Endothelial cell (in vitro differentiated cells): ENCODE measurements around the gene SORBS1. TPM values are rescaled to one million over a fixed set of nuclear protein-coding genes. Genes with fewer than 3 reads are reported as not detected.

Experiments
- DNase-seq: peaks from one replicate; pipeline ENCODE4 v3.0.0; 2021; ENCODE audit warnings: low spot score
- H3K27ac Mint-ChIP-seq: one replicate; pipeline ENCODE4 v1.8.0; 2021; ENCODE audit warnings: mixed read lengths, inconsistent platforms; ENCODE audit not compliant: unreplicated experiment
- H3K27me3 Mint-ChIP-seq: one replicate; pipeline ENCODE4 v1.8.0; 2021; ENCODE audit warnings: mild to moderate bottlenecking, moderate library complexity, mixed read lengths, inconsistent platforms; ENCODE audit not compliant: unreplicated experiment
- H3K36me3 Mint-ChIP-seq: one replicate; pipeline ENCODE4 v1.8.0; 2021; ENCODE audit warnings: mild to moderate bottlenecking, low read depth, mixed read lengths, inconsistent platforms; ENCODE audit not compliant: unreplicated experiment
- H3K4me1 Mint-ChIP-seq: one replicate; pipeline ENCODE4 v1.8.0; 2021; ENCODE audit warnings: mild to moderate bottlenecking, mixed read lengths, inconsistent platforms; ENCODE audit not compliant: unreplicated experiment
- H3K4me3 Mint-ChIP-seq: one replicate; pipeline ENCODE4 v1.8.0; 2021; ENCODE audit warnings: mild to moderate bottlenecking, mixed read lengths, inconsistent platforms; ENCODE audit not compliant: unreplicated experiment
- H3K9me3 Mint-ChIP-seq: one replicate; pipeline ENCODE4 v1.8.0; 2021; ENCODE audit warnings: mixed read lengths, inconsistent platforms; ENCODE audit not compliant: unreplicated experiment
- CTCF ChIP-seq: fragments of 200-600 bp; sonication (generic); IDR thresholded peaks from one replicate; pipeline ENCODE4 v1.5.0; 2021; ENCODE audit warnings: antibody characterized with exemption; ENCODE audit not compliant: unreplicated experiment
- total RNA-seq: library from RNA; stranded (reverse); fragmentation: NEBNext Ultra II Directional; extraction: Animal tissue kit (Norgen Biotek cat#: 25700); gene quantifications from one replicate; pipeline ENCODE4 v1.2.1, GENCODE V29; 2021; ENCODE audit not compliant: unreplicated experiment

Gene SORBS1
- total RNA-seq, 1 donor from 2014 or later, result 103 TPM

- Mint-ChIP-seq H3K27ac (no peak overlapping the region), H3K4me3 (no peak overlapping the region), H3K27me3 (peaks cover 3% of the 10 kb centered on the region), H3K36me3 (peaks cover 24% of the 10 kb centered on the region), H3K9me3 (no peaks in the 10 kb centered on the region), H3K4me1 (peaks cover 10% of the 10 kb centered on the region)
- no peak for DNase-seq
- no peak for TF ChIP-seq CTCF
These were observed 172.6 kb downstream of the SORBS1 start for GRCh38 chr10:95388539-95388938.

- peaks cover 3% of the 10 kb centered on the region for H3K27me3 Mint-ChIP-seq
- H3K9me3 Mint-ChIP-seq, result no peaks in the 10 kb centered on the region
- peaks cover 10% of the 10 kb centered on the region for H3K4me1 Mint-ChIP-seq
- no peak overlapping the region for H3K27ac Mint-ChIP-seq
- H3K36me3 Mint-ChIP-seq, result peaks cover 21% of the 10 kb centered on the region
- TF ChIP-seq CTCF, result no peak
- H3K4me3 Mint-ChIP-seq, result no peak overlapping the region
- no peak for DNase-seq
These were observed 173.1 kb downstream of the SORBS1 start for GRCh38 chr10:95388109-95388471.

GRCh38 chr10:95384011-95384704 lies 177.0 kb downstream of the SORBS1 start:
- H3K4me1 Mint-ChIP-seq, result peaks cover 4% of the 10 kb centered on the region
- H3K27me3 Mint-ChIP-seq, result peaks cover 2% of the 10 kb centered on the region
- no peak overlapping the region for H3K4me3 Mint-ChIP-seq
- peaks cover 40% of the 10 kb centered on the region for H3K36me3 Mint-ChIP-seq
- H3K9me3 Mint-ChIP-seq, result no peaks in the 10 kb centered on the region
- H3K27ac Mint-ChIP-seq, result no peak overlapping the region
- TF ChIP-seq CTCF, result no peak
- no peak for DNase-seq

- H3K4me3 Mint-ChIP-seq, result no peak overlapping the region
- no peak for DNase-seq
- TF ChIP-seq CTCF, result no peak
- H3K27ac Mint-ChIP-seq, result no peak overlapping the region
- no peaks in the 10 kb centered on the region for H3K4me1 Mint-ChIP-seq
- peaks cover 40% of the 10 kb centered on the region for H3K36me3 Mint-ChIP-seq
- H3K27me3 Mint-ChIP-seq, result peaks cover 2% of the 10 kb centered on the region
- no peaks in the 10 kb centered on the region for H3K9me3 Mint-ChIP-seq
These were observed 178.6 kb downstream of the SORBS1 start for GRCh38 chr10:95382596-95382995.

GRCh38 chr10:95382174-95382573 lies 179.0 kb downstream of the SORBS1 start:
- H3K9me3 Mint-ChIP-seq, result no peaks in the 10 kb centered on the region
- H3K27ac Mint-ChIP-seq, result no peak overlapping the region
- H3K27me3 Mint-ChIP-seq, result peaks cover 2% of the 10 kb centered on the region
- peaks cover 38% of the 10 kb centered on the region for H3K36me3 Mint-ChIP-seq
- H3K4me3 Mint-ChIP-seq, result no peak overlapping the region
- DNase-seq, result no peak
- H3K4me1 Mint-ChIP-seq, result no peaks in the 10 kb centered on the region
- no peak for TF ChIP-seq CTCF
